MM.1S (cell line): ENCODE results near the gene FAM193A.

Source experiments
- DNase-seq: peaks from one replicate; pipeline ENCODE4 v3.0.0-alpha.2; 2015
- H2AFZ ChIP-seq: fragments of 300-600 bp; sonication (generic); 2 replicates; pipeline ENCODE4 v1.6.0; 2016; ENCODE audit warnings: antibody characterized with exemption, low read length
- H3F3A ChIP-seq: fragments of 300-600 bp; sonication (generic); 2 replicates; pipeline ENCODE4 v1.6.1; 2016; ENCODE audit warnings: mild to moderate bottlenecking, antibody characterized with exemption, low read length, moderate library complexity, mixed read lengths; ENCODE audit not compliant: insufficient read depth
- H3K27ac ChIP-seq: fragments of 300-600 bp; sonication (generic); 2 replicates; pipeline ENCODE4 v1.5.1; 2016; ENCODE audit warnings: mild to moderate bottlenecking, low read length
- H3K27me3 ChIP-seq: fragments of 300-600 bp; sonication (generic); replicated peaks from 2 replicates; pipeline ENCODE4 v1.6.0; 2016; ENCODE audit warnings: low read length; ENCODE audit not compliant: insufficient read depth
- H3K36me3 ChIP-seq: fragments of 300-600 bp; sonication (generic); replicated peaks from 2 replicates; pipeline ENCODE4 v1.6.1; 2016; ENCODE audit warnings: mild to moderate bottlenecking, low read length, mixed read lengths; ENCODE audit not compliant: insufficient read depth
- H3K4me1 ChIP-seq: fragments of 300-600 bp; sonication (generic); 2 replicates; pipeline ENCODE4 v1.6.1; 2016; ENCODE audit warnings: low read length, mixed read lengths
- H3K4me2 ChIP-seq: fragments of 300-600 bp; sonication (generic); 2 replicates; pipeline ENCODE4 v1.6.0; 2016; ENCODE audit warnings: low read depth, low read length
- H3K4me3 ChIP-seq: fragments of 300-600 bp; sonication (generic); 2 replicates; pipeline ENCODE4 v1.5.1; 2016; ENCODE audit warnings: low read length, mixed read lengths
- H3K79me2 ChIP-seq: fragments of 300-600 bp; sonication (generic); 2 replicates; pipeline ENCODE4 v1.6.1; 2016; ENCODE audit warnings: mixed run types, low read length, mixed read lengths
- H3K9ac ChIP-seq: fragments of 300-600 bp; sonication (generic); 2 replicates; pipeline ENCODE4 v1.6.1; 2016; ENCODE audit warnings: low read length, mixed read lengths
- H3K9me2 ChIP-seq: fragments of 300-600 bp; sonication (generic); replicated peaks from 2 replicates; pipeline ENCODE4 v1.6.1; 2016; ENCODE audit warnings: mild to moderate bottlenecking, low read length, mixed read lengths; ENCODE audit not compliant: insufficient read depth
- H3K9me3 ChIP-seq: fragments of 300-600 bp; sonication (generic); replicated peaks from 2 replicates; pipeline ENCODE4 v1.6.1; 2016; ENCODE audit warnings: mild to moderate bottlenecking, low read length, mixed read lengths; ENCODE audit not compliant: insufficient read depth
- H4K20me1 ChIP-seq: fragments of 300-600 bp; sonication (generic); 2 replicates; pipeline ENCODE4 v1.6.1; 2016; ENCODE audit warnings: mild to moderate bottlenecking, low read length, moderate library complexity, mixed read lengths; ENCODE audit not compliant: insufficient read depth
- EZH2 ChIP-seq: fragments of 300-600 bp; sonication (generic); optimal IDR thresholded peaks from 2 replicates; pipeline ENCODE3; 2017; ENCODE audit warnings: low read depth, mild to moderate bottlenecking, antibody characterized with exemption, low read length, mixed read lengths
- EZH2phosphoT487 ChIP-seq: fragments of 300-600 bp; sonication (generic); IDR thresholded peaks from 2 replicates; pipeline ENCODE4 v1.6.1; 2018; ENCODE audit warnings: antibody characterized with exemption, low read length
- TF ChIP-seq, protein P1 (sequence below): fragments of 300-600 bp; sonication (generic); IDR thresholded peaks from 2 replicates; pipeline ENCODE4 v1.5.1; 2016; ENCODE audit warnings: antibody characterized with exemption, low read length, mixed read lengths

FAM193A gene

DNA sequence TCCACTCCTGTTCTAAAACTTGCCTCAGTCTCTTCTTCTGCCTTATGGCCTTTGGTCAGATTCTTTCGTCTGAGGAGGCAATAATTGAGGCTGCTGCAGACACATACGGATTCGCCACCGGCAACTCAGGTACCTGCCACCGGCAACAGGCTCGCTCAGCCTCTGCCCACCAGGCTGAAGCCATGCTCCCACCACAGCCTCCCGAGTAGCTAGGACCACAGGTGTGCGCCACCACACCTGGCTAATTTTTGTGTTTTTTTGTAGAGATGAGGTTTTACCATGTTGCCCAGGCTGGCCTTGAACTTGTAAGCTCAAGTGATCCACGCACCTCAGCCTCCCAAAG, 193.1 kb downstream of the FAM193A start:
- Histone ChIP-seq H3F3A (no peaks in the 10 kb centered on the region), H3K4me1 (no peaks in the 10 kb centered on the region), H3K9ac (no peak overlapping the region), H3K36me3 (no peaks in the 10 kb centered on the region; the same call in 1 of the 2 replicates), H3K9me3 (no peaks in the 10 kb centered on the region), H4K20me1 (no peaks in the 10 kb centered on the region), H3K4me2 (no peak overlapping the region), H3K27ac (no peak overlapping the region), H3K79me2 (no peaks in the 10 kb centered on the region), H3K4me3 (no peak overlapping the region), H3K9me2 (no peaks in the 10 kb centered on the region), H3K27me3 (no peaks in the 10 kb centered on the region), H2AFZ (no peak overlapping the region)
- TF ChIP-seq EZH2 (no peak), EZH2phosphoT487 (no peak)
- TF ChIP-seq, protein P1, sequence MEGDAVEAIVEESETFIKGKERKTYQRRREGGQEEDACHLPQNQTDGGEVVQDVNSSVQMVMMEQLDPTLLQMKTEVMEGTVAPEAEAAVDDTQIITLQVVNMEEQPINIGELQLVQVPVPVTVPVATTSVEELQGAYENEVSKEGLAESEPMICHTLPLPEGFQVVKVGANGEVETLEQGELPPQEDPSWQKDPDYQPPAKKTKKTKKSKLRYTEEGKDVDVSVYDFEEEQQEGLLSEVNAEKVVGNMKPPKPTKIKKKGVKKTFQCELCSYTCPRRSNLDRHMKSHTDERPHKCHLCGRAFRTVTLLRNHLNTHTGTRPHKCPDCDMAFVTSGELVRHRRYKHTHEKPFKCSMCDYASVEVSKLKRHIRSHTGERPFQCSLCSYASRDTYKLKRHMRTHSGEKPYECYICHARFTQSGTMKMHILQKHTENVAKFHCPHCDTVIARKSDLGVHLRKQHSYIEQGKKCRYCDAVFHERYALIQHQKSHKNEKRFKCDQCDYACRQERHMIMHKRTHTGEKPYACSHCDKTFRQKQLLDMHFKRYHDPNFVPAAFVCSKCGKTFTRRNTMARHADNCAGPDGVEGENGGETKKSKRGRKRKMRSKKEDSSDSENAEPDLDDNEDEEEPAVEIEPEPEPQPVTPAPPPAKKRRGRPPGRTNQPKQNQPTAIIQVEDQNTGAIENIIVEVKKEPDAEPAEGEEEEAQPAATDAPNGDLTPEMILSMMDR = no peak
- no peak for DNase-seq

DNA sequence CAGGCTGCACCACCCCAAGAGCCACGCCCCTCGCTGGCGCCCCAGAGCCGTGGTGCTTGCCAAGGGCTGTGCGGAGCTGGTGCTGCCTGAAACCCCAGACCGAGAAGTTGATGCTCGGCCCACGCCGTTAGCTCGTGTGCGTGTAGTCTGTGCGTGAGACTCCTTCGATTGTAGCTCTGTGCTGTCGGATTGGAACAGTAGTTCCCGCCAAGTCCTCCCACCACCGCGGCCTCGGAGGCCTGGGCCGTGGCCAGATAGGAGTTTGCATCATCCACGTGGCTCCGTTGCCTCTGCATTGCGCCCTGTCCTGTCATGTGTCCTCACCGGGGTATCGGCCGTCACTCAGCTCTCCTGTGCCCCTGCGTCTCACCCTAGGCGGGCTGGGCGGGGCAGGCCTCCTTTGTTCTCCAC, 195.5 kb downstream of the FAM193A start:
- Histone ChIP-seq H3K27me3 (no peaks in the 10 kb centered on the region), H4K20me1 (no peaks in the 10 kb centered on the region), H3K9me3 (no peaks in the 10 kb centered on the region), H3K4me1 (no peaks in the 10 kb centered on the region), H3K36me3 (no peaks in the 10 kb centered on the region; the same call in 1 of the 2 replicates), H3K9ac (no peak overlapping the region), H2AFZ (no peak overlapping the region), H3K27ac (no peak overlapping the region), H3F3A (no peaks in the 10 kb centered on the region), H3K4me2 (no peak overlapping the region), H3K79me2 (no peaks in the 10 kb centered on the region), H3K9me2 (no peaks in the 10 kb centered on the region), H3K4me3 (no peak overlapping the region)
- TF ChIP-seq EZH2phosphoT487 = no peak
- TF ChIP-seq, protein P1 = no peak
- no peak for TF ChIP-seq EZH2
- no peak for DNase-seq

- no peaks in the 10 kb centered on the region for H3K9me3 ChIP-seq
- no peaks in the 10 kb centered on the region for H3K9me2 ChIP-seq
- no peak overlapping the region for H3K27ac ChIP-seq
- H3F3A ChIP-seq = no peaks in the 10 kb centered on the region
- no peak overlapping the region for H3K9ac ChIP-seq
- H3K4me3 ChIP-seq = no peak overlapping the region
- no peak overlapping the region for H2AFZ ChIP-seq
- no peaks in the 10 kb centered on the region for H3K79me2 ChIP-seq
- no peaks in the 10 kb centered on the region for H3K27me3 ChIP-seq
- no peak for TF ChIP-seq EZH2phosphoT487
- TF ChIP-seq, protein P1 = no peak
- TF ChIP-seq EZH2 = no peak
- no peak overlapping the region for H3K4me2 ChIP-seq
- no peaks in the 10 kb centered on the region; the same call in 1 of the 2 replicates for H3K36me3 ChIP-seq
- H4K20me1 ChIP-seq = no peaks in the 10 kb centered on the region
- no peak for DNase-seq
- no peaks in the 10 kb centered on the region for H3K4me1 ChIP-seq
These were observed 196.1 kb downstream of the FAM193A start for GRCh38 chr4:2732526-2732925.
